Stimulated activated CD8-positive, alpha-beta memory T cell treated with anti-CD3 and anti-CD28 coated beads, Interleukin-4, amount 100 ng/mL, for 1 hour (primary cell): Measurements from ENCODE around the gene PUS1.
"Not testable (repeated sequence)": the region's sequence is repeated elsewhere in the genome, so short reads cannot be mapped to it uniquely, and the experiment has no call there.

ENCODE experiments used
- DNase-seq, 2 donors: peaks; one replicate each; pipeline ENCODE4 v3.0.0-alpha.2; 2020; ENCODE audit warnings: low read depth in 2 of 2, low spot score in 1 of 2

Gene PUS1

GRCh38 chr12:131928711-131929580 lies at the start of gene PUS1:
Gene PUS1 (plus strand): TSS chr12:131929276. CDS start chr12:131929723, 447 bp downstream.
- DNase-seq, result peak; percentile 80 to 89

DNA sequence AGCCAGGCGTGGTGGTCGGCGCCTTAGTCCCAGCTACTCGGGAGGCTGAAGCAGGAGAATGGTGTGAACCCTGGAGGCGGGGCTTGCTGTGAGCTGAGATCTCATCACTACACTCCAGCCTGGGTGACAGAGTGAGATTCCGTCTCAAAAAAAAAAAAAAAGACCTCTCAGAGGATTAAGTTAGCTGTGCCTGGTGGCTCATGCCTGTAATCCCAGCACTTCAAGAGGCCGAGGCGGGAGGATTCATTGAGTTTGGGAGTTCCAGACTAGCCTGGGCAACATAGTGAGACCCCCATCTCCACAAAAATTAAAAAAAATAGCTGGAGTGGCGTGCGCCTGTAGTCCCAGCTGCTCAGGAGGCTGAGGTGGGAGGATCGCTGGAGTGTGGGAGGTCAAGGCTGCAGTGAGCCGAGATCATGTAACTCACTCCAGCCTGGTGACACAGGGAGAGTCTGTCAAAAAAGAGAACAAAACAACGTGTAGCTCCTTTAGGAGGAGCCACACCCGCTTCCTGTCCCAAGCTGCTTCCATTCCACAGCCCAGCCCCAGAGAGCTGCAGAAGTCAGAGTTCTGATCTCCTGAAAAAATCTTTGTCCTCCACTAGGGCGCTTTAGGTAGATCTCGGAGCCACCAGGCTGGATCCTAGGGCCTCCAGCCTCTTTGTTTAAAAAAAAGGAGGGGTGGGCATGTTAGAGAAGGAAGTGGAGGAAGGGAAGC lies 46.1 kb upstream of the PUS1 start:
- DNase-seq, result no peak

DNA sequence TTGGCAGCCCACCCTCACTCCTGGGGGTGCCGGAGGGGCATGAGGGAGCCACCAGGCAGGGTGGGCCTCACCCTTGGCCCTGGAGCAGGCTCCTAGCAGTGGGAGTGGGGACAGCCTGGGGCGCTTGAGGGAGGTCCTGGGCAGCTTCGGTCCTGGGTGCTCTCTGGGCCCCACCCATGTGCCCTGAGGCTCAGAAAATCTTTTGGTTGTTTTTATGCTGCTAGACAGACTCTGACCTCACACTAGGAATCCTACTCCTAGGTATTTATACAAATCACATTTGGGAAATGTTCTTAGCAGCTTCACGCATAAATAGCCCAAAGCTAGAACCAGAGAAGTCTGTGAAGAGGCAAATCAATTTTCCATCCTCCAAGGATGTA lies 45.6 kb upstream of the PUS1 start:
- DNase-seq, result no peak

DNA sequence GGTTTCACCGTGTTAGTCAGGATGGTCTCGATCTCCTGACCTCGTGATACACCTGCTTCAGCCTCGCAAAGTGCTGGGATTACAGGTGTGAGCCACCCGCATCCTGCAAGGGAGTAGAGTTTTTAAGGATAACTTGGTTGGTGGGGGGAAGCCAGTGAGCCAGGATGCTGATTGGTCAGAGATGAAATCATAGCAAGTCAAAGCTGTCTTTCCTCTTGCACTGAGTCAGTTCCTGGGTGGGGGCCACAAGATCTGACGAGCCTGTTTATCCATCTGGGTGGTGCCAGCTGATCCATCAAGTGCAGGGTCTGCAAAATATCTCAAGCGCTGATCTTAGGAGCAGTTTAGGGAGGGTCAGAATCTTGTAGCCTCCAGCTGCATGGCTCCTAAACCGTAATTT lies 44.0 kb upstream of the PUS1 start:
- not testable (repeated sequence) for DNase-seq

DNA sequence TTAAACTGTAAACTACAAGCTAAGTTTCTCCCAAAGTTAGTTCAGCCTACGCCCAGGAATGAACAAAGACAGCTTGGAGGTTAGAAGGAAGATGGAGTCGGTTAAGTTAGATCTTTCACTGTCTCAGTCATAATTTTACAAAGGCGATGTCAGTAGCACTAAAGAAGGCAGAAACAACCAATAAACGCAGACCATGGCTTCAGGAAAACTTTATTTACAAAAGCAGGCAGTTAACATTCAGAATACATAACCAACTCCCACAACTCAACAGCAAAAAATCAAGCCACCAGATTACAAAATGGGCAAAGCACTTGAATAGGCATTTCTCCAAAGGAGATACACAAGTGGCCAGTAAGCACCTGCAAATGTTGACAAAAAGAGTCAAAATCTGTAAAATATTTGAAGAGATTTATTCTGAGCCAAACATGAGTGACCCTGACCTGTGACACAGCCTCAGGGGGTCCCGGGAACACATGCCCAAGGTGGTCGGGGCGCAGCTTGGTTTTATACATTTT lies 43.5 kb upstream of the PUS1 start:
- no peak for DNase-seq

- DNase-seq, result not testable (repeated sequence)
Observed at GRCh38 chr12:131891722-131892121, 37.4 kb upstream of the PUS1 start.

GRCh38 chr12:131892711-131893604 lies 36.1 kb upstream of the PUS1 start:
- no peak for DNase-seq

GRCh38 chr12:131893605-131894312 lies 35.3 kb upstream of the PUS1 start:
- no peak for DNase-seq

- DNase-seq, result peak; percentile 75 to 86
Observed at GRCh38 chr12:131894313-131894860, 34.7 kb upstream of the PUS1 start, which contains the start of gene ULK1. Gene ULK1 (plus strand): TSS chr12:131894622. CDS start chr12:131895002, 380 bp downstream.

DNA sequence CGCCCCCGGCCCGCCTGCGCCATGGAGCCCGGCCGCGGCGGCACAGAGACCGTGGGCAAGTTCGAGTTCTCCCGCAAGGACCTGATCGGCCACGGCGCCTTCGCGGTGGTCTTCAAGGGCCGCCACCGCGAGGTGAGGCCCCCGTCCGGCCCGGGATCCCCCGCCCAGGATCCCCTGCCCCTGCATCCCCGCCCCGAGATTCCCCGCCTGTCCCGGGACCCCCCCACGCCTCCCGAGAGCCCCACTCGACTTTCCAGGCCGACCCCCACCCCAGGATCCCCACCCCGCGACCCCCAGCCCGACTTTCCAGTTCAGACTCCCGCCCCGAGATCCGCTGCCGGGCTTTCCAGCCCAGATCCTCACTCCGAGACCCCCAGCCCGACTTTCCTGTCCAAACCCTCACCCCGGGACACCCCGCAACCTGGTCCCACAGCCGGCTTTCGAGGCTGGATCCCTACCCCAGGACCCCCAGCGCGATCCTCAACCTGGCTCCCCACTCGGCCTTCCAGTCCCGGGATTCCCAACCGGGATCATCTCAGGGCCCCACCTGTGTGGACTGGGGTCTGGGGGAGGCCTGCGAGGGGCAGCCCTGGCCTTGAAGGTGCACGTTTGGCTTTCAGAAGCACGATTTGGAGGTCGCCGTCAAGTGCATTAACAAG lies 34.0 kb upstream of the PUS1 start:
- no peak for DNase-seq

DNA sequence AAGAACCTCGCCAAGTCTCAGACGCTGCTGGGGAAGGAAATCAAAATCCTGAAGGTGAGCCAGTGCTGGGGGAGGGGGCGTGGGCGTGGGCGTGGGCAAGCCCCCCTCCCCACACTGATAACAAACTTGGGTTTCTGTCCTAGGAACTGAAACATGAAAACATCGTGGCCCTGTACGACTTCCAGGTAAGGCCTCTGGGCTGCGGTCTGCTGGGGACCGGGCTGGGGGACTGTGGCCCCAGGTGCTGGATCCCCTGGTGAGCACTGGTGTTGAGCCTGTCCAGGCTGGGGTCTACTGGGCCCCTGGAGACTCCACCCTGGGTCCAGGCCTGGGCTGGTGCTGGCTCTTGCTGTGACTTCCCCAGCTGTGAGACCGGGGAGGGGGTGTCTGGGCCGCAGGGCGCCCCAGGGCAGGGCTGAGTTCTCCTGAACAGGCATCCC lies 33.4 kb upstream of the PUS1 start:
- no peak for DNase-seq

GRCh38 chr12:131896080-131896810 lies 32.8 kb upstream of the PUS1 start:
- DNase-seq, result peak; percentile 21 to 31

- no peak for DNase-seq
Observed at GRCh38 chr12:131896811-131897270, 32.2 kb upstream of the PUS1 start.

- DNase-seq, result no peak
Observed at GRCh38 chr12:131897276-131897675, 31.8 kb upstream of the PUS1 start.

GRCh38 chr12:131897875-131898274 lies 31.2 kb upstream of the PUS1 start:
- no peak for DNase-seq

DNA sequence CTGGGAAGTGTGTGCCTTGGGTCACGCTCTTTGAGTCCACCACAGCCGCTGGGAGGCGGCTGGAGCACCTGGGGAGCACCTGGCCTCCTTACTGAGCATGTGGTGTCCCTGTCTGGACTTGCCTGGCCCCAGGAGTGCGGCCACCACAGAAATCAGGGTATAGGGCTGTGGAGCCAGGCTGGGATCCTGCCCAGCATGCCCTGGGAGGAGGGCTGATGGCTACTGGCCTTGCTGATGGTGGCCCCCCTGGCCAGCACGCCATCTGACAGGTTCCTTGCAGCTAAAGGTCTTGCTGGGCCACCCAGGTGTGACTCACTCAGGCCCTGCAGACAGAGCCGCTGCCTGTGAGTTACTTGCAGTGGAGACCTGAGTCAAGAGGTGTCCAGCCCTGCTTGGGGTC lies 28.7 kb upstream of the PUS1 start:
- DNase-seq, result no peak

- DNase-seq, result no peak
Observed at GRCh38 chr12:131901431-131902331, 27.4 kb upstream of the PUS1 start.
